Heart left ventricle (tissue), 13 donors: ENCODE data around the gene IL18BP.

Experiments
- CTCF ChIP-seq, 12 donors: fragments of 200-600 bp; sonication (generic) in 4 of 12; IDR thresholded peaks; one replicate each; pipeline versions ENCODE4 v1.5.0 to v1.8.0; 2018 to 2022; ENCODE audit warnings: antibody characterized with exemption in 12 of 12, mild to moderate bottlenecking in 5 of 12
- POLR2A ChIP-seq, 2 donors: fragments of 450-650 bp; IDR thresholded peaks; one replicate each; pipeline ENCODE4 v1.6.1; 2017; ENCODE audit warnings: antibody characterized with exemption in 2 of 2, mild to moderate bottlenecking in 2 of 2, moderate library complexity in 2 of 2
- donor health status: ischemic (EF 13 %, LVEDD 7.1; RV severe dilation, severe dysfunction).
- donor health status: DM: no; HTN: yes; CAD: no.
- donor health status: DM: no; HTN: no; CAD: no.
- donor health status: ischemic (EF 25% LVEDD 6.9; RV normal size, moderate dysfunction).
- donor health status: ischemic (EF 25% LVEDD 5.7; RV mildly dilated, moderate dysfunction).
- donor health status: ischemic (EF 35%, LVEDD 5.7; RV mildly dilated, moderate dysfunction).
- donor health status: nonischemic (EF 11% LVEDD 7.7; RV severe dilation, severe dysfunction).
- donor health status: DM: yes; HTN: yes; CAD: no.
- donor health status: PGD.
- donor health status: ischemic (EF 29% LVEDD 5.4; RV normal size, mild dysfunction).
- donor health status: nonischemic (EF 23%, LVEDD 6.1; RV moderate dilation, normal function).

GRCh38 chr11:72042064-72042745 is 43.5 kb downstream of the IL18BP start:
- TF ChIP-seq CTCF (IDR thresholded peaks at IDR 0.05), result no peak
- no peak for TF ChIP-seq POLR2A (IDR thresholded peaks at IDR 0.05)
